ENCODE data around the gene IL6ST. TPM values are rescaled to one million over a fixed set of nuclear protein-coding genes. Genes with fewer than 3 reads are reported as not detected.

The IL6ST gene
- polyA plus RNA-seq, 1 donor (not counting 4 experiments of a cell fraction or from before 2014, with no cell fraction given), result 41.3 TPM

DNA sequence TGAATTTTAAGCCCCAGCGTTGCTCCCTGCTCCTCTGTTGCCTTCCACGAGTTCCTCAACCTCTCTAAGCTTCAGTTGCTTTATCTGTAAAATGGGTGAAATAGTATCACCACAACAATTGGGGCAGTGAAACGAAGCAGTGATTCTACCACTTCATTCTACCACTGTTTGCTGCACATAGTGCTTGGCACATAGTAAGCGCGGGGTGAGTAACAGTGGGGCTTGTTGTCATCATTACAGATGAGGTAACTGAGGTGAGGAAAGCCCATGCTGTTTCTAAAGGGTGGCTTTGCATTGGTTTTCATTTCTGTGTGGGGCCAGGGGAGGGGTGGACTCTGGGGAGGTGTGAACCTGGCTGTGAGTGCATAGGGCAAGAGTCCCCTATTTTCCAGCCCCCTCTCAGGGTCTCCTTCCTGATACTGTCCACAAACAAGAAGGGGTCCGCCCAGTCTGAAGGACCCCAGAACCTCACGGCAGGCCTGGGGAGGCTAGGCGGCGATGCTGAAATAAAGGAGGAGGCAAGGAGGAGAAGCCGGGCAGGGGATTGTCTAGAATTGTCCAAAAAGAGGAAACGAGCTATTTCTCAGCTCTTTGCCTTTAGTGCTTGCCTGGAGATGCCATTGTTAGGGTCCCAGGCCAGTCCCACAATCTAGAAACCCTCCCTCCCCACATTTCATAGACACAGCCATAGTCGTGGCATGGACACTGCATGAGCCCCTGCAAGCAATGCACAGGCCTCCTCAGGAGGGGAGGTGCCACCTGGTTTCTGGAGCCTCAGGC is 65.6 kb downstream of the IL6ST start:
- no peaks in the 10 kb centered on the region for H3K9me3 ChIP-seq (ENCODE audit: control insufficient read depth, low read depth, low read length)
- H3K4me3 ChIP-seq (ENCODE audit: control insufficient read depth in 2 of 3, extremely low read depth in 1 of 3, insufficient read depth in 2 of 3, low read depth in 1 of 3, low read length in 3 of 3), result no peak overlapping the region
- no peaks in the 10 kb centered on the region for H4K20me1 ChIP-seq (ENCODE audit: control insufficient read depth, extremely low read depth, insufficient read depth, low read length)
- H2AFZ ChIP-seq (ENCODE audit: control insufficient read depth, low read length), result no peak overlapping the region
- H3K4me1 ChIP-seq (ENCODE audit: control insufficient read depth, extremely low read depth, insufficient read depth, low read length), result no peaks in the 10 kb centered on the region
- TF ChIP-seq EZH2 (IDR thresholded peaks at IDR 0.05; ENCODE audit: low read length), result no peak
- TF ChIP-seq, protein P1, sequence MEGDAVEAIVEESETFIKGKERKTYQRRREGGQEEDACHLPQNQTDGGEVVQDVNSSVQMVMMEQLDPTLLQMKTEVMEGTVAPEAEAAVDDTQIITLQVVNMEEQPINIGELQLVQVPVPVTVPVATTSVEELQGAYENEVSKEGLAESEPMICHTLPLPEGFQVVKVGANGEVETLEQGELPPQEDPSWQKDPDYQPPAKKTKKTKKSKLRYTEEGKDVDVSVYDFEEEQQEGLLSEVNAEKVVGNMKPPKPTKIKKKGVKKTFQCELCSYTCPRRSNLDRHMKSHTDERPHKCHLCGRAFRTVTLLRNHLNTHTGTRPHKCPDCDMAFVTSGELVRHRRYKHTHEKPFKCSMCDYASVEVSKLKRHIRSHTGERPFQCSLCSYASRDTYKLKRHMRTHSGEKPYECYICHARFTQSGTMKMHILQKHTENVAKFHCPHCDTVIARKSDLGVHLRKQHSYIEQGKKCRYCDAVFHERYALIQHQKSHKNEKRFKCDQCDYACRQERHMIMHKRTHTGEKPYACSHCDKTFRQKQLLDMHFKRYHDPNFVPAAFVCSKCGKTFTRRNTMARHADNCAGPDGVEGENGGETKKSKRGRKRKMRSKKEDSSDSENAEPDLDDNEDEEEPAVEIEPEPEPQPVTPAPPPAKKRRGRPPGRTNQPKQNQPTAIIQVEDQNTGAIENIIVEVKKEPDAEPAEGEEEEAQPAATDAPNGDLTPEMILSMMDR (optimal IDR thresholded peaks at IDR 0.05 in 1 of 3, IDR thresholded peaks at IDR 0.05 in 1 of 3, conservative IDR thresholded peaks at IDR 0.05 in 1 of 3; ENCODE audit: extremely low read depth in 1 of 3, insufficient read depth in 2 of 3, low read length in 3 of 3), result no peak
- no peak overlapping the region for H3K4me2 ChIP-seq (ENCODE audit: control insufficient read depth, extremely low read depth, insufficient read depth, low read depth, low read length)
- H3K27ac ChIP-seq (ENCODE audit: control insufficient read depth, insufficient read depth, low read length), result no peak overlapping the region
- no peaks in the 10 kb centered on the region for H3K36me3 ChIP-seq (ENCODE audit: control insufficient read depth in 2 of 2, extremely low read depth in 1 of 2, insufficient read depth in 2 of 2, low read length in 2 of 2)
- no peaks in the 10 kb centered on the region for H3K9me1 ChIP-seq (ENCODE audit: control insufficient read depth, extremely low read depth, insufficient read depth, low read length)
- no peaks in the 10 kb centered on the region for H3K79me2 ChIP-seq (ENCODE audit: control insufficient read depth, insufficient read depth, low read length)
- no peak overlapping the region for H3K9ac ChIP-seq (ENCODE audit: control insufficient read depth, extremely low read depth, insufficient read depth, low read length)
- no peak for DNase-seq (ENCODE audit: low read depth, low spot score)
- no peak for FAIRE-seq
- dilution Hi-C loops (cut with MboI; ENCODE audit: extremely low pct_ligation_motif_present, low sequenced_read_pairs), result no loop called here
- no peaks in the 10 kb centered on the region for H3K27me3 ChIP-seq (ENCODE audit: control insufficient read depth, extremely low read depth, insufficient read depth, low read length)

DNA sequence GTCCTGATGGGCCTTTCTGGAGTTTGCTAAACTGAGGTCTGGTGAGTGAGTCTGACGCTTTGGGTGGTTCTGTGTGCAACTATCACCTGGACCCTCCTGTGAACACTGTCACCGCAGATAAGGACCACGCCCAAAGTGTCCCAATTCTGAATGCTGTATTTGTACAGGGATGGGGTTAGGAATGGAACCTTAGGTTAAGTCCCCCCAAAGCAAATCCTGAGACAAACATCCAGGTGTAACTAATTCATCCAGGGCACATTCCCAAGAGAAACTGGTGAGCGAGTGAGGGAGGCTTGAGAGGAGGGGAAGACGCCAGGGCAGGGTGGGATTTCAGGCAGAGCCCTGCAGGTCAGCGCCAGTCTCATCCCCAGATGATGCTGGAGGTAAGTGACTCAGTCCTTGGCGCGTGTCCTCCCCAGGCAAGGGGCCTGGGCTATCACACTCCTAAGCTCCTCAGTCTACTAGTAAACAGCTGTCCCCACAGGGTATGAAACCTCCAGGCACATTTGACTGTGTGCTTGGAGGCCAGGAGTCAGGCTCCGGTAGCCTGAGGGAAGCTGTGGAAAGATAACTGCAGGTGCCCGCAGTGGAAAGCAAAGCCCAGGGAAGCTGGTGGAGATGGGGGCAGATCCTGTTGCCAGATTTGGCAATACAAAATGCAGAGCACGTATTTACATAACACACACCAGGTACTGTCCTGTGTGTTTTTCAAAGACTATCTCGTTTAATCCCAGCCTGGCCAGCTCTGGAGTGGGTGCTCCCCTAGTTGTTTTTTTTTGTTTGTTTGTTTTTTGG is 66.7 kb downstream of the IL6ST start:
- Histone ChIP-seq H3K27ac (ENCODE audit: control insufficient read depth, insufficient read depth, low read length) (no peak overlapping the region), H3K9me3 (ENCODE audit: control insufficient read depth, low read depth, low read length) (no peaks in the 10 kb centered on the region), H3K36me3 (ENCODE audit: control insufficient read depth in 2 of 2, extremely low read depth in 1 of 2, insufficient read depth in 2 of 2, low read length in 2 of 2) (no peaks in the 10 kb centered on the region), H3K79me2 (ENCODE audit: control insufficient read depth, insufficient read depth, low read length) (no peaks in the 10 kb centered on the region), H3K4me2 (ENCODE audit: control insufficient read depth, extremely low read depth, insufficient read depth, low read depth, low read length) (no peak overlapping the region), H3K9me1 (ENCODE audit: control insufficient read depth, extremely low read depth, insufficient read depth, low read length) (no peaks in the 10 kb centered on the region), H4K20me1 (ENCODE audit: control insufficient read depth, extremely low read depth, insufficient read depth, low read length) (no peaks in the 10 kb centered on the region), H3K4me3 (ENCODE audit: control insufficient read depth in 2 of 3, extremely low read depth in 1 of 3, insufficient read depth in 2 of 3, low read depth in 1 of 3, low read length in 3 of 3) (no peak overlapping the region), H3K9ac (ENCODE audit: control insufficient read depth, extremely low read depth, insufficient read depth, low read length) (no peak overlapping the region), H3K27me3 (ENCODE audit: control insufficient read depth, extremely low read depth, insufficient read depth, low read length) (no peaks in the 10 kb centered on the region), H3K4me1 (ENCODE audit: control insufficient read depth, extremely low read depth, insufficient read depth, low read length) (no peaks in the 10 kb centered on the region), H2AFZ (ENCODE audit: control insufficient read depth, low read length) (no peak overlapping the region)
- TF ChIP-seq EZH2 (IDR thresholded peaks at IDR 0.05; ENCODE audit: low read length), result no peak
- TF ChIP-seq, protein P1 (optimal IDR thresholded peaks at IDR 0.05 in 1 of 3, IDR thresholded peaks at IDR 0.05 in 1 of 3, conservative IDR thresholded peaks at IDR 0.05 in 1 of 3; ENCODE audit: extremely low read depth in 1 of 3, insufficient read depth in 2 of 3, low read length in 3 of 3), result no peak
- no peak for FAIRE-seq
- DNase-seq (ENCODE audit: low read depth, low spot score), result no peak
- dilution Hi-C loops (cut with MboI; ENCODE audit: extremely low pct_ligation_motif_present, low sequenced_read_pairs), result no loop called here

Data from keratinocyte (primary cell).